ENCODE results near the gene MBP.

DNA sequence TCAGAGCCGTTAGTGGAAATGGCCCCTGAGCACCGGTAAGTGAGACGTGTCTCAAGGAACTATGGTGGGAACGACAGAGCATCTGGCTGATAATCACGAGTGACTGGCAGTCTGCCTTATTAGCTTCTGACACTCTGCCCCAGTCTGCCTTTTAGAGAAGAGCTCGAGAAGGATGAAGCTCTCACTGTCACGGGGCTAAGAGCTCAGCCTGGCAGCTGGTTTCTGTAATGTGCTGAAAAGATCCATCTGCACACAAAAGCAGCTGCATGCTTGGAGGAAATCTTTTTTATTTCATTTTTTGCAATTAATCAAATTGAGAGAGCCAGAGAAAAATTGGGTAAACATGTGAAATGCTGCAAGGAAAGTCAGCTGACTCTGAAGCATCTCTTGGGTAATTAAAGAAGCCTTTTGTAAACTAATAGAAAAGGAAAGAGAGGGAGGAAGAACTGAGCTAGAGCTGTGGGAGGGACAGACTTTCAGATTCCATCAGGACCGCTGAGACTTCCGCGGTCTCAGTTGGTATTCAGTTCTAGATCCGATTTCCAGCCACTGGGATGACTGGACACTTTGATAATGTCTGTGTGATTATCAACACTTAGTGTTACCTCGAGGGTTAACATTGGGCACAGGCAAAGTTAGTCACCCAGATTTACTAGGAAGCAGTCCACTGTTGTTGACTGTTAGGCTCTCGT lies 24.4 kb downstream of the MBP start:
- TF ChIP-seq, protein P1, sequence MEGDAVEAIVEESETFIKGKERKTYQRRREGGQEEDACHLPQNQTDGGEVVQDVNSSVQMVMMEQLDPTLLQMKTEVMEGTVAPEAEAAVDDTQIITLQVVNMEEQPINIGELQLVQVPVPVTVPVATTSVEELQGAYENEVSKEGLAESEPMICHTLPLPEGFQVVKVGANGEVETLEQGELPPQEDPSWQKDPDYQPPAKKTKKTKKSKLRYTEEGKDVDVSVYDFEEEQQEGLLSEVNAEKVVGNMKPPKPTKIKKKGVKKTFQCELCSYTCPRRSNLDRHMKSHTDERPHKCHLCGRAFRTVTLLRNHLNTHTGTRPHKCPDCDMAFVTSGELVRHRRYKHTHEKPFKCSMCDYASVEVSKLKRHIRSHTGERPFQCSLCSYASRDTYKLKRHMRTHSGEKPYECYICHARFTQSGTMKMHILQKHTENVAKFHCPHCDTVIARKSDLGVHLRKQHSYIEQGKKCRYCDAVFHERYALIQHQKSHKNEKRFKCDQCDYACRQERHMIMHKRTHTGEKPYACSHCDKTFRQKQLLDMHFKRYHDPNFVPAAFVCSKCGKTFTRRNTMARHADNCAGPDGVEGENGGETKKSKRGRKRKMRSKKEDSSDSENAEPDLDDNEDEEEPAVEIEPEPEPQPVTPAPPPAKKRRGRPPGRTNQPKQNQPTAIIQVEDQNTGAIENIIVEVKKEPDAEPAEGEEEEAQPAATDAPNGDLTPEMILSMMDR (IDR thresholded peaks at IDR 0.05; ENCODE audit: low read length) = no peak
- no peak for TF ChIP-seq EZH2 (IDR thresholded peaks at IDR 0.05; ENCODE audit: borderline replicate concordance, low read length)
